Activated B cell treated with CpG ODN at 0.5 μM for 24 hours (primary cell): ENCODE data around the gene GUCA2A. TPM values are rescaled to one million over a fixed set of nuclear protein-coding genes. Genes with fewer than 3 reads are reported as not detected.

Experiments used
- ATAC-seq: fragments of 200-7000 bp; cut with Tn5 transposase; one replicate; pipeline ENCODE4 v1.10.0; 2021; ENCODE audit warnings: low read depth, mild to moderate bottlenecking, moderate library complexity
- CTCF ChIA-PET: fragments of 350-600 bp; sonication (Branson Sonifier 250); formaldehyde crosslinking; loops from one replicate; lab custom pipeline; 2021; ENCODE audit warnings: antibody characterized with exemption; lab: Charles Lee
- POLR2A ChIA-PET: fragments of 350-600 bp; sonication (Branson Sonifier 250); formaldehyde crosslinking; loops from one replicate; lab custom pipeline; 2021; ENCODE audit warnings: antibody characterized with exemption; lab: Charles Lee
- DNase-seq: peaks from one replicate; pipeline ENCODE4 v3.0.0; 2022
- H3K27ac Mint-ChIP-seq: one replicate; pipeline ENCODE4 v1.8.0; 2020; ENCODE audit warnings: mixed read lengths
- H3K27me3 Mint-ChIP-seq: one replicate; pipeline ENCODE4 v1.8.0; 2021; ENCODE audit warnings: mixed read lengths
- H3K36me3 Mint-ChIP-seq: one replicate; pipeline ENCODE4 v1.8.0; 2021; ENCODE audit warnings: low read depth, mixed read lengths
- H3K4me1 Mint-ChIP-seq: one replicate; pipeline ENCODE4 v1.8.0; 2021; ENCODE audit warnings: mixed read lengths
- H3K4me3 Mint-ChIP-seq: one replicate; pipeline ENCODE4 v1.8.0; 2020; ENCODE audit warnings: mild to moderate bottlenecking, mixed read lengths
- H3K9me3 Mint-ChIP-seq: one replicate; pipeline ENCODE4 v1.8.0; 2020; ENCODE audit warnings: mixed read lengths
- CTCF ChIP-seq: fragments of 200-600 bp; IDR thresholded peaks from one replicate; pipeline ENCODE4 v1.8.0; 2022; ENCODE audit warnings: antibody characterized with exemption, mild to moderate bottlenecking
- intact Hi-C: fragments of 100-400 bp; cut with micrococcal nuclease; formaldehyde crosslinking; loops from one replicate; pipeline ENCODE4 v1.15.1; 2024
- total RNA-seq: library from RNA; stranded (reverse); gene quantifications from 2 replicates; pipeline ENCODE4 v1.2.3, GENCODE V29; 2022

GUCA2A gene
- total RNA-seq, 1 donor from 2014 or later: not detected

GRCh38 chr1:42191319-42191718, 26.8 kb upstream of the GUCA2A start:
- no peaks in the 10 kb centered on the region for H3K9me3 Mint-ChIP-seq
- DNase-seq (no peak), ATAC-seq (no peak)
- H3K27me3 Mint-ChIP-seq: no peaks in the 10 kb centered on the region
- intact Hi-C loops: no loop called here
- H3K4me1 Mint-ChIP-seq: no peaks in the 10 kb centered on the region
- H3K4me3 Mint-ChIP-seq: no peak overlapping the region
- no peak for TF ChIP-seq CTCF
- H3K27ac Mint-ChIP-seq: no peak overlapping the region
- peaks cover 83% of the 10 kb centered on the region for H3K36me3 Mint-ChIP-seq
- CTCF ChIA-PET: interaction anchor here (1.0 kb wide), 1 partner anchor 14 kb away, joined by 3 read pairs; no protein-coding TSS in a partner anchor
- POLR2A ChIA-PET: no interaction called here

- H3K27me3 Mint-ChIP-seq: no peaks in the 10 kb centered on the region
- H3K27ac Mint-ChIP-seq: no peak overlapping the region
- ChIA-PET POLR2A (no interaction called here), CTCF (no interaction called here)
- H3K9me3 Mint-ChIP-seq: no peaks in the 10 kb centered on the region
- peaks cover 83% of the 10 kb centered on the region for H3K36me3 Mint-ChIP-seq
- DNase-seq (no peak), ATAC-seq (no peak)
- TF ChIP-seq CTCF: no peak
- no peaks in the 10 kb centered on the region for H3K4me1 Mint-ChIP-seq
- no peak overlapping the region for H3K4me3 Mint-ChIP-seq
- intact Hi-C loops: no loop called here
Observed at GRCh38 chr1:42189931-42190853, 25.6 kb upstream of the GUCA2A start.

- H3K4me1 Mint-ChIP-seq: no peaks in the 10 kb centered on the region
- no peak for TF ChIP-seq CTCF
- H3K27ac Mint-ChIP-seq: no peak overlapping the region
- intact Hi-C loops: no loop called here
- DNase-seq (no peak), ATAC-seq (no peak)
- ChIA-PET POLR2A (no interaction called here), CTCF (interaction anchor here (2.0 kb wide), 1 partner anchor 13 kb away, joined by 7 read pairs; no protein-coding TSS in a partner anchor)
- no peaks in the 10 kb centered on the region for H3K27me3 Mint-ChIP-seq
- H3K36me3 Mint-ChIP-seq: peaks cover 87% of the 10 kb centered on the region
- no peak overlapping the region for H3K4me3 Mint-ChIP-seq
- no peaks in the 10 kb centered on the region for H3K9me3 Mint-ChIP-seq
Observed at GRCh38 chr1:42186152-42186551, 21.6 kb upstream of the GUCA2A start.

- H3K36me3 Mint-ChIP-seq: peaks cover 87% of the 10 kb centered on the region
Observed at GRCh38 chr1:42184616-42185015, 20.1 kb upstream of the GUCA2A start.

More at GRCh38 chr1:42184616-42185015, 20.1 kb upstream of the GUCA2A start:
- POLR2A ChIA-PET: no interaction called here
- Mint-ChIP-seq H3K27me3 (no peaks in the 10 kb centered on the region), H3K9me3 (no peaks in the 10 kb centered on the region), H3K4me3 (no peak overlapping the region), H3K27ac (no peak overlapping the region), H3K4me1 (no peaks in the 10 kb centered on the region)
- intact Hi-C loops: no loop called here
- no peak for TF ChIP-seq CTCF
- ATAC-seq: no peak
- CTCF ChIA-PET: interaction anchor here (2.0 kb wide), 1 partner anchor 11 kb away, joined by 7 read pairs; no protein-coding TSS in a partner anchor
- no peak for DNase-seq
